CD4-positive, alpha-beta T cell treated with Interferon gamma for 1 hour (primary cell): ENCODE data around the gene IKZF4.
"Not testable (repeated sequence)": the region's sequence is repeated elsewhere in the genome, so short reads cannot be mapped to it uniquely, and the experiment has no call there.

Experiments used
- DNase-seq: peaks from one replicate; pipeline ENCODE4 v3.0.0-alpha.2; 2020

Gene IKZF4

GRCh38 chr12:56041552-56042429 lies 20.9 kb downstream of the IKZF4 start, which contains the start of gene RPS26:
Gene RPS26, plus strand, starts transcription at chr12:56041918. Its CDS starts 249 bp downstream, at chr12:56042167.
- DNase-seq: peak; percentile 97

DNA sequence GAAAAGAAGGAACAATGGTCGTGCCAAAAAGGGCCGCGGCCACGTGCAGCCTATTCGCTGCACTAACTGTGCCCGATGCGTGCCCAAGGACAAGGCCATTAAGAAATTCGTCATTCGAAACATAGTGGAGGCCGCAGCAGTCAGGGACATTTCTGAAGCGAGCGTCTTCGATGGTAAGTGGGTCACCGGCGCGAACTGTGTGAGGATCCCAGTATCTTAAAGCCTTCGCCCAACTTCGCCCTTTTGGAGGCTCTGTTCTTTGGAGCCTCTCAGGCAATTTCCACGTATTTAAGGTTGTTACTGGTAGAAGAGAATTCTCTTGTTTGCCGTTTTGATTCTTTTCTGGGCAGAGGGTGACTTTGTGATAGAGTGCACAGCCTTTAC lies 21.6 kb downstream of the IKZF4 start:
- DNase-seq: not testable (repeated sequence)

DNA sequence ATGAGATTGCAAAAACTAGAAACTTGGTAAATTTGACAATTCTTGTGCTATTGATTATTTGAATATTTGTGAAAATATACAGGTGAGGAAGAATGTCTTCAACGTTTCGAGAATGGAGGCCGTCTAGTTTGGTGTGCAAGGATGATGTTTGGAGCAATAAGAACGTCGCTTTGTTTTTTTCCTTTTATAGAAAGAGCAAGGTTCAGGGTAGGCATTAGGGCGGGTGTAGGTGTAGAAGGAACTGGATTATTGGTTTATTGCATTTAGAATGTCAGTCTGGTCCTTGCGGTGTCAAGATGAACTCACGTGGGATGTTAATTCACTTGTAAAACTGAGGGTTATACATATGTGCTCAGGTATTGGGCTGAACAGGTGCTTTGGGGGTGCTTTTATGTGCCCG lies 22.0 kb downstream of the IKZF4 start:
- no peak for DNase-seq

GRCh38 chr12:56046027-56046780 lies 25.4 kb downstream of the IKZF4 start:
- DNase-seq: no peak

GRCh38 chr12:56053407-56053893 lies 32.6 kb downstream of the IKZF4 start:
- DNase-seq: no peak

DNA sequence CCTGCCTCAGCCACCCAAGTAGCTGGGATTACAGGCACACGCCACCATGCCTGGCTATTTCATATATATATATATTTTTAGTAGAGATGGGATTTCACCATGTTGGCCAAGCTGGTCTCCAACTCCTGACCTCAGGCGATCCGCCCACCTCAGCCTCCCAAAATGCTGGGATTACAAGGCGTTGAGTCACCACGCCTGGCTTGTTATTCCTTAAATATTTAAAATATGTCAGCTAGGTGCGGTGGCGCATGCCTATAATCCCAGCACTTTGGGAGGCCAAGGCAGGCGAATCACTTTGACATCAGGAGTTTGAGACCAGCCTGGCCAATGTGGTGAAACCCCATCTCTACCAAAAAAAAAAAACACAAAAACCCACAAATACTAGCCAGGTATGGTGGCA lies 39.1 kb downstream of the IKZF4 start:
- not testable (repeated sequence) for DNase-seq

- DNase-seq: no peak
These were observed 41.1 kb downstream of the IKZF4 start for GRCh38 chr12:56061982-56062381.

- no peak for DNase-seq
These were observed 42.2 kb downstream of the IKZF4 start for GRCh38 chr12:56062996-56063395.

GRCh38 chr12:56071648-56072047 lies 50.8 kb downstream of the IKZF4 start:
- DNase-seq: no peak

- no peak for DNase-seq
These were observed 53.6 kb downstream of the IKZF4 start for GRCh38 chr12:56074396-56074795.

DNA sequence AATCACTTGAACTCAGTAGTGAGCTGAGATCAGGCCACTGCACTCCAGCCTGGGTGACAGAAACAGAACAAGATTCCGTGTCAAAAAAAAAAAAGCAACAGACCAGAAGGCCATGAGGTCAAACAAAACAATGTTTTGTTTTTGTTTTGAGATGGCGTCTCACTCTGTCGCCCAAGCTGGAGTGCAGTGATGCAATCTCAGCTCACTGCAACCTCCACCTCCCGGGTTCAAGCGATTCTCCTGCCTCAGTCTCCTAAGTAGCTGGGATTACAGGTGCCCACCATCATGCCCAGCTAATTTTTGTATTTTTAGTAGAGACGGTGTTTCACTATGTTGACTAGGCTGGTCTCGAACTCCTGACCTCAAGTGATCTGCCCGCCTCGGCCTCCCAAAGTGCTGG lies 57.1 kb downstream of the IKZF4 start:
- DNase-seq: not testable (repeated sequence)

DNA sequence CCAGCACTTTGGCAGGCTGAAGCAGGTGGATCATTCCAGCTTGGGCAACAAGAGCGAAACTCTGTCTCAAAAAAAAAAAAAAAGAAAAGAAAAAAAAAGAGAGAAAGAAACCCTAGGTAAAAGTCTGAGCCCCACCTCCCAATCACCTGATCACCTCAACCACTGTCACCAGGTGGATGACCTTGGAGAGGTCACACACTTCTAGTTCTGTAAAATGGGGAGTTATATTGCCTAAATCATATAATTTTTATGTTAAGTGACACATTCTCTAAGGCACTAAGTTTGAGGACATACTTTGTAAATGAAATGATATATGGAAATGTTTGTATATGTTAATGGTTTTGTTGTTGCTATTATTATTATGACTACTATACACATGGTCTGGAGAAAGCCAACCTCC lies 57.6 kb downstream of the IKZF4 start:
- no peak for DNase-seq

DNA sequence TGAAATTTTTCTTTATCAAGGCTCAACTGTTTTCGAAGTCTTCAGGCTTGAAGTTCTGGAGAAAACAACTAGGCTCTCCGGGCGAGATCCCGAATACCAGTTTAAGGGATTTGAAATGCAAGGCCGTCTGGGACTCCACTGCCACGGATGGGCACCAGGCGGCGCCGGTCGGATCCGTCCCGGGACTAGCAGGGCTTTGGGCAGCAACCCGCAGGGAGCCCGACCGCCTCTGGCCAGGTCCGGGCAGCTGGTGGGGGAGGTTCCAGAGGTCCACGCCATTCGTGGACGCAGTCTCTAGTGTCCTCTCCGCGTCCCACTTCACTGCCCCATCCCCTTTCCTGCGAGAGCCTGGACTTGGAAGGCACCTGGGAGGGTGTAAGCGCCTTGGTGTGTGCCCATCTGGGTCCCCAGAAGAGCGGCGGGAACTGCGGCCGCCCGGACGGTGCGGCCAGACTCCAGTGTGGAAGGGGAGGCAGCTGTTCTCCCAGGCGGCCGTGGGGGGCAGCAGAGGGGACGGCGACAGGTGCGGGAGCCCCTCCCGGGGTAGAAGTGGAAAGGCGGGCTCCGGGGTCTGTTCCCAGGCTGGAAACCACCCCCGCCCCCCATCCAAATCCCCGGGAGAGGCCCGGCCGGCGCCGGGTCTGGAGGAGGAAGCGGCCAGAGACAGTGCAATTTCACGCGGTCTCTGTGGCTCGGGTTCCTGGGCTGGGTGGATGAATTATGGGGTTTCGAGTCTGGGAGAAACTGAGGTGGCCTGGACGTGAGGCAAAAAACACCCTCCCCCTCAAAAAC lies 58.3 kb downstream of the IKZF4 start:
- DNase-seq: peak; percentile 46

GRCh38 chr12:56079723-56080555 lies 59.1 kb downstream of the IKZF4 start, which contains the start of gene ERBB3:
Gene ERBB3, plus strand, starts transcription at chr12:56080165. Its CDS starts 136 bp downstream, at chr12:56080301.
- DNase-seq: peak; percentile 38

DNA sequence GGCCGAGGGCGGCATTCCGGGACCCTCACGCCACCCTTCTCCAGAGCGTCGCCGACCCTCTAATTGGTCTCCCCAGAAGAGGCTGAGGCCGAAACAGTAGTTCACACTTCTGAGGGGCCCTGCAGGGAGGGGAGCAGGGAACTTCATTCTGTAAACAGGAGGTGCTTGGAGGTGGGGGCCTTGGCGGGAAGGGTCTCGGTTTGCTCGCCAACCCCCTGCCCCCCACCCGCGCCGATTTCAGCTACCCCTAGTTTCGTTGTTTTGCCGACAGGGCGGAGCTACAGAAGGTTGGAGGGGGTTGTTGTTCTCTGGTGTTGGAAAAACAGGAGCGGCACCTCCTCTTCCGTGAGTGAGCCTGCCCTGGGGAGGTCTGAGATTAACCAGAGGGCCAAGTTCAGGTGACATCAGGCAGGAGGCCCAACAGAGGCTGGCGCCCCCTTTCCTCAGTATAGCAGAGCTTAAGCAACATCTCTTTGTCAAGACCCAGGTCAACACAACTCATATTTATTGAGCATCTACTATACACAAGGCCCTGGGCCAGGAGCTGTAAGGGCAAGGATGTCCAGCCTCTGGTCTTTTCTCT lies 59.8 kb downstream of the IKZF4 start:
- DNase-seq: no peak

GRCh38 chr12:56081393-56082347 lies 60.8 kb downstream of the IKZF4 start:
- DNase-seq: no peak

DNA sequence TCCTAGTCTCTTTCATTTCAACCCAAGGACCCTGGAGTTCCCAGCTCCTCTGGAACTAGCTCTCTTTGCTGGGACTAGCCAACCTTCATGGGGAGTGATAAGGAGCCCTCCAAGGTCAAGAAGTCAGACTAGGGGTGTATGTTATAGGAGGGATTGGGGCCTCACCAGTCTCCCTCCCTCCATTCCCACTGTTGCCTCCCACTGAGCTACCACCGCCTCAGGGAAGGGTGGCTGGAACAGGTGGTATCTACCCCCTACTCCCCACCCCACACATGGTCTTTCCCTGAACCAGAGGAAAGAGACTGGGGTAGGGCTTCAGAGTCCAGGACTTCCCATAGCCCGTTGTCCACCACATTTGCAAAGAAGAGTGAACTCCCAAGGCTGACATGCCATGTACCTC lies 61.5 kb downstream of the IKZF4 start:
- DNase-seq: no peak

- DNase-seq: no peak
These were observed 62.1 kb downstream of the IKZF4 start for GRCh38 chr12:56082967-56083366.

DNA sequence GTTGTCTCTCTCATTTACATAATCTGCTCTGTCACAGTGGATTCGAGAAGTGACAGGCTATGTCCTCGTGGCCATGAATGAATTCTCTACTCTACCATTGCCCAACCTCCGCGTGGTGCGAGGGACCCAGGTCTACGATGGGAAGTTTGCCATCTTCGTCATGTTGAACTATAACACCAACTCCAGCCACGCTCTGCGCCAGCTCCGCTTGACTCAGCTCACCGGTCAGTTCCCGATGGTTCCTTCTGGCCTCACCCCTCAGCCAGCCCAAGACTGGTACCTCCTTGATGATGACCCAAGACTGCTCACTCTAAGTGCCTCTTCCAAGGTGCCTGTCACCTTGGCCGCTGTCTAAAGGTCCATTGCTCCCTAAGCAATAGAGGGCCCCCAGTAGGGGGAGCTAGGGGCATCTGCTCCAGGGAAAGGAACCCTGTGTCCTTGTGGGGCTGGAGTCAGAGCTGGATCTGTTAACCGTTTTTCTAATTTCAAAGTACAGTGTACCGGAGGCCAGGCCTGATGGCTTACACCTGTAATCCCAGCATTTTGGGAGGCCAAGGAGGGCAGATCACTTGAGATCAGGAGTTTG lies 64.2 kb downstream of the IKZF4 start:
- DNase-seq: no peak

DNA sequence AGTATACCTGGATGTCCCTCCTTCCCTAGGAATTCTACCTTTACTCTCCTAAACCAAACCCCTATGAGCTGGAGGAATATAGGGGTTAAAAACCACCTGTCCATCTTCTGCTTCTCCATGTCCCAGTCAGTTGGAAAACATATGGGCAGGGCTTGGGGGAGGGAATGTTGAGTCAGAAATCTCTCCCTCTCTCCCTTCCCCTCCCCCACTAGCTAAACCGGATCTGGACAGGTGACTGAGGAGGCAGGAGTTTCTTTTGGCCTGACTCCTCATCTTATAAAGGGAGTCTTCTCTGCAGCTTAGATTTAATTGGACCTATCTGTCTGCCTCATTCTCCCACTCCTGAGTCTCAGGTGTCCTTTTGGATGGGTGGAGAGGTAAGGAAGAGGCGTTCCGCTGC lies 65.3 kb downstream of the IKZF4 start:
- DNase-seq: no peak
